Activated CD4-positive, alpha-beta memory T cell treated with anti-CD3 and anti-CD28 coated beads, Interleukin-2, amount 10 ng/mL, durations not matched to agents 7 days and 5 days (primary cell): ENCODE measurements around the gene CMTM6. TPM values are rescaled to one million over a fixed set of nuclear protein-coding genes. Genes with fewer than 3 reads are reported as not detected.
A peak's percentile ranks its signal among the peaks of the same experiment; 100 is the strongest.
"Not testable (repeated sequence)": the region's sequence is repeated elsewhere in the genome, so short reads cannot be mapped to it uniquely, and the experiment has no call there.

Source experiments
- CTCF ChIA-PET: fragments of 350-600 bp; sonication (Branson Sonifier 250); formaldehyde crosslinking; loops from one replicate; lab custom pipeline; 2021; ENCODE audit warnings: antibody characterized with exemption, inconsistent platforms; lab: Charles Lee
- POLR2A ChIA-PET: fragments of 350-600 bp; sonication (Branson Sonifier 250); formaldehyde crosslinking; loops from one replicate; lab custom pipeline; 2021; ENCODE audit warnings: antibody characterized with exemption; lab: Charles Lee
- DNase-seq: peaks from one replicate; pipeline ENCODE4 v3.0.0-alpha.2; 2020
- H3K27ac Mint-ChIP-seq: one replicate; pipeline ENCODE4 v1.8.0; 2021; ENCODE audit warnings: mild to moderate bottlenecking, mixed read lengths
- H3K27me3 Mint-ChIP-seq: one replicate; pipeline ENCODE4 v1.8.0; 2021; ENCODE audit warnings: mixed read lengths
- H3K36me3 Mint-ChIP-seq: one replicate; pipeline ENCODE4 v1.8.0; 2021; ENCODE audit warnings: low read depth, mixed read lengths
- H3K4me1 Mint-ChIP-seq: one replicate; pipeline ENCODE4 v1.8.0; 2021; ENCODE audit warnings: mixed read lengths
- H3K4me3 Mint-ChIP-seq: one replicate; pipeline ENCODE4 v1.8.0; 2021; ENCODE audit warnings: mild to moderate bottlenecking, mixed read lengths
- H3K9me3 Mint-ChIP-seq: one replicate; pipeline ENCODE4 v1.8.0; 2021; ENCODE audit warnings: mixed read lengths
- total RNA-seq, 2 experiments: library from RNA; stranded (reverse); gene quantifications; one replicate each; pipeline ENCODE4 v1.2.3, GENCODE V29; 2021

The CMTM6 gene
- total RNA-seq = 10 to 100 TPM; 89.5 to 91.8 TPM

- peaks cover 41% of the 10 kb centered on the region for H3K4me1 Mint-ChIP-seq
- no peaks in the 10 kb centered on the region for H3K27me3 Mint-ChIP-seq
- ChIA-PET CTCF (interaction anchor here (0.8 to 1.7 kb wide), 5 partner anchors 7 to 183 kb away, joined by 3 to 8 read pairs (median 4); partner anchors contain the start of gene CNOT10), POLR2A (interaction anchor here (0.8 to 2.8 kb wide), 14 partner anchors 10 to 970 kb away, joined by 3 to 13 read pairs (median 4); partner anchors contain the start of genes CMTM7, CNOT10 and STT3B)
- H3K36me3 Mint-ChIP-seq = peaks cover 24% of the 10 kb centered on the region
- H3K9me3 Mint-ChIP-seq = no peaks in the 10 kb centered on the region
- peak within 1 kb of the TSS; percentile 93 for H3K27ac Mint-ChIP-seq
- peak; percentile 80 for DNase-seq
- H3K4me3 Mint-ChIP-seq = peak within 1 kb of the TSS; percentile 96
These were observed at the start of gene CMTM6 for GRCh38 chr3:32502118-32502945. Gene CMTM6 (minus strand): TSS chr3:32502852. CDS start chr3:32502745, 107 bp downstream.

GRCh38 chr3:32552013-32552412 lies 49.4 kb upstream of the CMTM6 start:
- no peaks in the 10 kb centered on the region for H3K9me3 Mint-ChIP-seq
- H3K4me1 Mint-ChIP-seq = peaks cover 33% of the 10 kb centered on the region
- no peak overlapping the region for H3K4me3 Mint-ChIP-seq
- POLR2A ChIA-PET = no interaction called here
- peaks cover 3% of the 10 kb centered on the region for H3K36me3 Mint-ChIP-seq
- CTCF ChIA-PET = no interaction called here
- no peak overlapping the region for H3K27ac Mint-ChIP-seq
- H3K27me3 Mint-ChIP-seq = no peaks in the 10 kb centered on the region
- no peak for DNase-seq

- ChIA-PET POLR2A (no interaction called here), CTCF (no interaction called here)
- H3K36me3 Mint-ChIP-seq = peaks cover 5% of the 10 kb centered on the region
- H3K27me3 Mint-ChIP-seq = no peaks in the 10 kb centered on the region
- no peaks in the 10 kb centered on the region for H3K9me3 Mint-ChIP-seq
- no peak overlapping the region for H3K4me3 Mint-ChIP-seq
- H3K4me1 Mint-ChIP-seq = peaks cover 31% of the 10 kb centered on the region
- H3K27ac Mint-ChIP-seq = no peak overlapping the region
- DNase-seq = no peak
These were observed 48.8 kb upstream of the CMTM6 start for GRCh38 chr3:32551496-32551895.

GRCh38 chr3:32551087-32551486 lies 48.4 kb upstream of the CMTM6 start:
- ChIA-PET CTCF (no interaction called here), POLR2A (no interaction called here)
- Mint-ChIP-seq H3K27ac (no peak overlapping the region), H3K27me3 (no peaks in the 10 kb centered on the region), H3K36me3 (peaks cover 6% of the 10 kb centered on the region), H3K9me3 (no peaks in the 10 kb centered on the region), H3K4me1 (peaks cover 30% of the 10 kb centered on the region), H3K4me3 (no peak overlapping the region)
- no peak for DNase-seq

GRCh38 chr3:32545305-32545704 lies 42.7 kb upstream of the CMTM6 start:
- H3K4me1 Mint-ChIP-seq = peaks cover 6% of the 10 kb centered on the region
- POLR2A ChIA-PET = no interaction called here
- peaks cover 14% of the 10 kb centered on the region for H3K36me3 Mint-ChIP-seq
- H3K27ac Mint-ChIP-seq = no peak overlapping the region
- CTCF ChIA-PET = interaction anchor here (0.7 kb wide), 1 partner anchor 120 kb away, joined by 3 read pairs; no protein-coding TSS in a partner anchor
- H3K27me3 Mint-ChIP-seq = no peaks in the 10 kb centered on the region
- H3K9me3 Mint-ChIP-seq = no peaks in the 10 kb centered on the region
- no peak overlapping the region for H3K4me3 Mint-ChIP-seq
- no peak for DNase-seq

- Mint-ChIP-seq H3K9me3 (no peaks in the 10 kb centered on the region), H3K27me3 (no peaks in the 10 kb centered on the region), H3K27ac (no peak overlapping the region), H3K4me1 (peaks cover 6% of the 10 kb centered on the region), H3K36me3 (peaks cover 14% of the 10 kb centered on the region), H3K4me3 (no peak overlapping the region)
- CTCF ChIA-PET = no interaction called here
- POLR2A ChIA-PET = interaction anchor here (1.3 kb wide), 1 partner anchor 25 kb away, joined by 3 read pairs; no protein-coding TSS in a partner anchor
- DNase-seq = no peak
These were observed 42.2 kb upstream of the CMTM6 start for GRCh38 chr3:32544894-32545293.

- H3K27me3 Mint-ChIP-seq = no peaks in the 10 kb centered on the region
- H3K4me3 Mint-ChIP-seq = no peak overlapping the region
- DNase-seq = no peak
- H3K27ac Mint-ChIP-seq = no peak overlapping the region
- H3K36me3 Mint-ChIP-seq = peaks cover 20% of the 10 kb centered on the region
- H3K4me1 Mint-ChIP-seq = peaks cover 6% of the 10 kb centered on the region
- ChIA-PET CTCF (interaction anchor here (0.6 kb wide), 1 partner anchor 62 kb away, joined by 3 read pairs; no protein-coding TSS in a partner anchor), POLR2A (no interaction called here)
- H3K9me3 Mint-ChIP-seq = no peaks in the 10 kb centered on the region
These were observed 40.2 kb upstream of the CMTM6 start for GRCh38 chr3:32542807-32543206.

- no peak overlapping the region for H3K4me3 Mint-ChIP-seq
- DNase-seq = no peak
- H3K27me3 Mint-ChIP-seq = no peaks in the 10 kb centered on the region
- no peak overlapping the region for H3K27ac Mint-ChIP-seq
- H3K4me1 Mint-ChIP-seq = peaks cover 5% of the 10 kb centered on the region
- H3K36me3 Mint-ChIP-seq = peaks cover 23% of the 10 kb centered on the region
- H3K9me3 Mint-ChIP-seq = no peaks in the 10 kb centered on the region
- ChIA-PET CTCF (interaction anchor here (0.6 kb wide), 1 partner anchor 11 kb away, joined by 3 read pairs; no protein-coding TSS in a partner anchor), POLR2A (no interaction called here)
These were observed 38.2 kb upstream of the CMTM6 start for GRCh38 chr3:32540899-32541298.

GRCh38 chr3:32532434-32532833 lies 29.8 kb upstream of the CMTM6 start:
- no peak for DNase-seq
- Mint-ChIP-seq H3K27me3 (no peaks in the 10 kb centered on the region), H3K27ac (no peak overlapping the region), H3K4me3 (no peak overlapping the region), H3K36me3 (peaks cover 49% of the 10 kb centered on the region), H3K9me3 (no peaks in the 10 kb centered on the region), H3K4me1 (peaks cover 10% of the 10 kb centered on the region)
- CTCF ChIA-PET = interaction anchor here (1.3 kb wide), 1 partner anchor 249 kb away, joined by 5 read pairs; no protein-coding TSS in a partner anchor
- POLR2A ChIA-PET = no interaction called here

- POLR2A ChIA-PET = no interaction called here
- no peaks in the 10 kb centered on the region for H3K9me3 Mint-ChIP-seq
- H3K27ac Mint-ChIP-seq = no peak overlapping the region
- no peak for DNase-seq
- H3K27me3 Mint-ChIP-seq = no peaks in the 10 kb centered on the region
- no peak overlapping the region for H3K4me3 Mint-ChIP-seq
- CTCF ChIA-PET = interaction anchor here (1.2 kb wide), 1 partner anchor 22 kb away, joined by 3 read pairs; no protein-coding TSS in a partner anchor
- peaks cover 10% of the 10 kb centered on the region for H3K4me1 Mint-ChIP-seq
- H3K36me3 Mint-ChIP-seq = peaks cover 53% of the 10 kb centered on the region
These were observed 28.5 kb upstream of the CMTM6 start for GRCh38 chr3:32531010-32531647.

GRCh38 chr3:32525720-32526119 lies 23.1 kb upstream of the CMTM6 start:
- DNase-seq = no peak
- no peaks in the 10 kb centered on the region for H3K9me3 Mint-ChIP-seq
- no peak overlapping the region for H3K4me3 Mint-ChIP-seq
- H3K27ac Mint-ChIP-seq = no peak overlapping the region
- ChIA-PET CTCF (no interaction called here), POLR2A (no interaction called here)
- peaks cover 2% of the 10 kb centered on the region for H3K4me1 Mint-ChIP-seq
- no peaks in the 10 kb centered on the region for H3K27me3 Mint-ChIP-seq
- peaks cover 37% of the 10 kb centered on the region for H3K36me3 Mint-ChIP-seq

- peaks cover 4% of the 10 kb centered on the region for H3K4me1 Mint-ChIP-seq
- CTCF ChIA-PET = no interaction called here
These were observed 20.0 kb upstream of the CMTM6 start for GRCh38 chr3:32522682-32523081.

GRCh38 chr3:32518921-32519320 lies 16.3 kb upstream of the CMTM6 start:
- ChIA-PET CTCF (interaction anchor here (0.9 kb wide), 1 partner anchor 10 kb away, joined by 5 read pairs; no protein-coding TSS in a partner anchor), POLR2A (interaction anchor here (0.7 kb wide), 1 partner anchor 8 kb away, joined by 3 read pairs; no protein-coding TSS in a partner anchor)
- DNase-seq, H3K9me3 Mint-ChIP-seq, H3K4me3 Mint-ChIP-seq, H3K27ac Mint-ChIP-seq, H3K4me1 Mint-ChIP-seq, H3K27me3 Mint-ChIP-seq, H3K36me3 Mint-ChIP-seq: not testable (repeated sequence)

More at GRCh38 chr3:32522682-32523081, 20.0 kb upstream of the CMTM6 start:
- H3K27ac Mint-ChIP-seq = no peak overlapping the region
- POLR2A ChIA-PET = no interaction called here
- H3K9me3 Mint-ChIP-seq = no peaks in the 10 kb centered on the region
- no peak for DNase-seq
- peaks cover 25% of the 10 kb centered on the region for H3K36me3 Mint-ChIP-seq
- H3K27me3 Mint-ChIP-seq = no peaks in the 10 kb centered on the region
- no peak overlapping the region for H3K4me3 Mint-ChIP-seq
